IMR-90 (cell line): ENCODE data around the gene PLD2.

ENCODE experiments used
- CEBPB ChIP-seq: IDR thresholded peaks from 2 replicates; pipeline ENCODE4 v1.6.1; 2012; ENCODE audit warnings: low read depth, low read length, improper control_type of control experiment
- CHD1 ChIP-seq: IDR thresholded peaks from 2 replicates; pipeline ENCODE4 v1.6.1; 2012; ENCODE audit warnings: low read depth, low read length, improper control_type of control experiment
- MAZ ChIP-seq: IDR thresholded peaks from 2 replicates; pipeline ENCODE4 v1.6.1; 2012; ENCODE audit warnings: low read depth, mild to moderate bottlenecking, low read length, improper control_type of control experiment, moderate library complexity, borderline replicate concordance
- MXI1 ChIP-seq: IDR thresholded peaks from 2 replicates; pipeline ENCODE4 v1.6.1; 2012; ENCODE audit warnings: low read depth, mild to moderate bottlenecking, low read length, moderate library complexity, borderline replicate concordance
- POLR2A ChIP-seq: IDR thresholded peaks from 2 replicates; pipeline ENCODE4 v1.6.1; 2012; ENCODE audit warnings: mild to moderate bottlenecking, low read depth, low read length
- RAD21 ChIP-seq: IDR thresholded peaks from 2 replicates; pipeline ENCODE4 v1.6.1; 2012; ENCODE audit warnings: low read length, improper control_type of control experiment
- SMC3 ChIP-seq: fragments of 150-350 bp; IDR thresholded peaks from 2 replicates; pipeline ENCODE4 v1.6.1; 2016; ENCODE audit warnings: low read depth, mild to moderate bottlenecking, antibody characterized with exemption, low read length, moderate library complexity
- TF ChIP-seq, protein P1 (sequence below): conservative IDR thresholded peaks from 2 replicates; pipeline ENCODE4 v1.5.1; 2012; ENCODE audit warnings: mild to moderate bottlenecking, low read depth, low read length, improper control_type of control experiment
- TF ChIP-seq, protein P2 (sequence below): fragments of 150-350 bp; IDR thresholded peaks from 2 replicates; pipeline ENCODE4 v1.6.1; 2017; ENCODE audit warnings: mild to moderate bottlenecking, antibody characterized with exemption, low read length, low read depth

DNA sequence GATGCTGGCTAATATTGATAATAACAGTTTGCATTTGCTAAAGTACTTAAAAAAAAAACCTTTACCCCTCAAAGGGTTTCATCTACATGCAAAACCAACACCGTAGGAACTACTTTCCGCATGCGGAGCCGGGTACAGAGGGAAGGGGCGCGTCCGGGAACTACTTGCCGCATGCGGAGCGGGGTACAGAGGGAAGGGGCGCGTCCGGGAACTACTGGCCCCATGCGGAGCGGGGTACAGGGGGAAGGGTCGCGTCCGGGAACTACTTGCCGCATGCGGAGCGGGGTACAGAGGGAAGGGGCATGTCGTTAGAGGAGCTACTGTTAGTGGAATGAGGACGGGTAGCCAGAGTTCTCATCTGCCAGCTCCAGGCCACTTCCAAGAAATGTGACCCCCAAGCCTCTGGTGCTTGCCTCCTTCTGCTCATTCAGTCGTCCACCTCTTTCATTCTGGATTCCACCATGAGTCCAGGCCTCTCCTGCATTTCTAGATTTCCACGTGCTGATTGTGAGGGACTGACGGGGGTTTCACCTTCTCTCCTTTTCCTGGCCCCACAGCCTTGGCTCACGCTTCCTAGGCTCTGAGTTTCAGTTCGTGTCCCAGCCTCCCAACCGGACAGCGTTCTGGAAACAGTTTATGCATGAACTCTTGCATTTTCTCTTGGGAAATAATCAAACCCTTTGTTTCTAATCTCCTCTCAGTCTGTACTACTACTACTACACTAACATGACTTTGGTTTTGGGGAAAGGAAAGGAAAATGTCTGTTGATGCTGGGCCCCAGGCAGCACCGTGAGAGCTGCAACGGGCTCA is 53.1 kb downstream of the PLD2 start:
- TF ChIP-seq, protein P1, sequence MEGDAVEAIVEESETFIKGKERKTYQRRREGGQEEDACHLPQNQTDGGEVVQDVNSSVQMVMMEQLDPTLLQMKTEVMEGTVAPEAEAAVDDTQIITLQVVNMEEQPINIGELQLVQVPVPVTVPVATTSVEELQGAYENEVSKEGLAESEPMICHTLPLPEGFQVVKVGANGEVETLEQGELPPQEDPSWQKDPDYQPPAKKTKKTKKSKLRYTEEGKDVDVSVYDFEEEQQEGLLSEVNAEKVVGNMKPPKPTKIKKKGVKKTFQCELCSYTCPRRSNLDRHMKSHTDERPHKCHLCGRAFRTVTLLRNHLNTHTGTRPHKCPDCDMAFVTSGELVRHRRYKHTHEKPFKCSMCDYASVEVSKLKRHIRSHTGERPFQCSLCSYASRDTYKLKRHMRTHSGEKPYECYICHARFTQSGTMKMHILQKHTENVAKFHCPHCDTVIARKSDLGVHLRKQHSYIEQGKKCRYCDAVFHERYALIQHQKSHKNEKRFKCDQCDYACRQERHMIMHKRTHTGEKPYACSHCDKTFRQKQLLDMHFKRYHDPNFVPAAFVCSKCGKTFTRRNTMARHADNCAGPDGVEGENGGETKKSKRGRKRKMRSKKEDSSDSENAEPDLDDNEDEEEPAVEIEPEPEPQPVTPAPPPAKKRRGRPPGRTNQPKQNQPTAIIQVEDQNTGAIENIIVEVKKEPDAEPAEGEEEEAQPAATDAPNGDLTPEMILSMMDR, result no peak
- TF ChIP-seq RAD21, result no peak
- TF ChIP-seq POLR2A, result no peak
- TF ChIP-seq MXI1, result no peak
- no peak for TF ChIP-seq CEBPB
- no peak for TF ChIP-seq MAZ
- no peak for TF ChIP-seq SMC3
- no peak for TF ChIP-seq CHD1
- TF ChIP-seq, protein P2, sequence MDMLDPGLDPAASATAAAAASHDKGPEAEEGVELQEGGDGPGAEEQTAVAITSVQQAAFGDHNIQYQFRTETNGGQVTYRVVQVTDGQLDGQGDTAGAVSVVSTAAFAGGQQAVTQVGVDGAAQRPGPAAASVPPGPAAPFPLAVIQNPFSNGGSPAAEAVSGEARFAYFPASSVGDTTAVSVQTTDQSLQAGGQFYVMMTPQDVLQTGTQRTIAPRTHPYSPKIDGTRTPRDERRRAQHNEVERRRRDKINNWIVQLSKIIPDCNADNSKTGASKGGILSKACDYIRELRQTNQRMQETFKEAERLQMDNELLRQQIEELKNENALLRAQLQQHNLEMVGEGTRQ, result no peak
